AG04449 (cell line): ENCODE results near the gene CWC22.

Source experiments
- CTCF ChIA-PET: fragments of 350-600 bp; formaldehyde crosslinking; extraction: SDS; loops from one replicate; lab custom pipeline; 2021; ENCODE audit warnings: antibody characterized with exemption; lab: Yijun Ruan, JAX
- POLR2A ChIA-PET: fragments of 400-600, 350-600 bp; formaldehyde crosslinking; extraction: SDS; loops from one replicate; lab custom pipeline; 2020; ENCODE audit warnings: antibody characterized with exemption, inconsistent platforms; lab: Yijun Ruan, JAX
- DNase-seq: peaks from one replicate; pipeline ENCODE4 v3.0.0-alpha.2; 2010; ENCODE audit warnings: low read depth, low spot score
- H3K4me3 ChIP-seq: 2 replicates; pipeline ENCODE4 v1.5.1; 2011; ENCODE audit warnings: low read depth, mild to moderate bottlenecking, control low read depth, low read length
- CTCF ChIP-seq: IDR thresholded peaks from one replicate; pipeline ENCODE4 v1.5.1; 2011; ENCODE audit warnings: mild to moderate bottlenecking, moderate library complexity, low read length, control low read depth, inconsistent platforms; ENCODE audit not compliant: insufficient read depth; ENCODE audit errors: missing control alignments

The CWC22 gene

DNA sequence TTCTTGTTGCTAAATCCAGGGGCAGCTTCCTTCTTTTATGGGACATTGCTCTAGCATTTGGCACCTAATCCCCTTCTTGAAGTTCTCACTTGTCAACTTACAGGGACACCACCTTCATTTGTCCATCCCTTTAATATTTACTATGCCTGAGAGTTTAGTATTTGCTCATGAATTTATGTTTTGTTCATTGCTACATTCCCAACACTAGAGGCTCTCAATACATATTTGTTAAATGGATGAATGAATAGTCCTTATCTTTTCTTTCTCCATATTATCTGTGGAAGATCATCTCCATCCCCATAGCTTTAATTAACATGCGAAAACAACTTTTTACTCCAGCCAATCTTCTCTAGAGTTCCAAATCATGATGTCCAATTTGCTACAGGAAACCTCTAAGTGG is 5.4 kb downstream of the CWC22 start:
- TF ChIP-seq CTCF, result peak; percentile 10
- POLR2A ChIA-PET, result no interaction called here
- CTCF ChIA-PET, result interaction anchor here (0.8 to 2.8 kb wide), 7 partner anchors 13 to 75 kb away, joined by 3 to 8 read pairs (median 6); no protein-coding TSS in a partner anchor

GRCh38 chr2:180000434-180000833 is 6.7 kb downstream of the CWC22 start:
- DNase-seq, result no peak
- ChIA-PET POLR2A (no interaction called here), CTCF (interaction anchor here (1.9 to 2.3 kb wide), 2 partner anchors 14 to 77 kb away, joined by 6 to 8 read pairs; no protein-coding TSS in a partner anchor)
- H3K4me3 ChIP-seq, result no peak overlapping the region
- TF ChIP-seq CTCF, result no peak

More for the DNA sequence above, 5.4 kb downstream of the CWC22 start:
- no peak for DNase-seq
- no peak overlapping the region for H3K4me3 ChIP-seq

- CTCF ChIA-PET, result no interaction called here
- TF ChIP-seq CTCF, result no peak
- POLR2A ChIA-PET, result no interaction called here
- DNase-seq, result no peak
- H3K4me3 ChIP-seq, result no peak overlapping the region
These were observed 8.1 kb downstream of the CWC22 start for GRCh38 chr2:179999000-179999399.

DNA sequence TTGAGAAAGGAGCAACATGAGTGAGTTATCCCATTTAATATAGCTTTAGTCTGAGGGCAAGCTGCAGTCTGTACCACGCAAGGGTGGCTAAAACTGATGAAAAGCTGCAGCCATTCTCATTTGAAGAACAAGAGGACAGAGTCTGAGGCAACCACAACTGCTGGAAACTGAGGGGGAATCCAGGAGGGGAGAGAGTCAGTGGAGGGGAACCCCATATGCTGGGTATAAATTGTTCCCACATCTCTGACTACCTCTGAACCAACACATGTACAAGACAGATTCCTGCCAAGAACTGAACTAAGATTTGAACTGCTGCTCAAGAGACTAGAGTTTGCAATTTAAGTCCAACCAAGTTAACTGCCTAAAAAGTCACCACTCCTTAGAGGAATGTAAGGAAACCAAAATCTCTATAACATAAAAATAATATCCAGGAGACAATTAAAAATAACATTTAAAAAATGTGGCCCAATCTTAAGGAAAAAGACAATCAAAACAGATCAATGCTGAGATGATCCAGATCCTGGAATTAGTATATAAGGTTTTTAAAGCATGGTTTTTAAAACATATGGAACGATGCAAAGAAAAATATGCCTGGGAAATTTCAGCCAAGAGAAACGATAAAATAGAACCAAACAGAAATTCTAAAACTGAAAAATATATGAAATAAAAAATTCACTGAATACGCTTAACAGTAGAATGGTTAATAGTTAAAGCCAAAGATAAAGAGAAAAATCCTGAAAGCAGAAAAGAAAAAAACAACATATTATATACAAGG is 11.2 kb downstream of the CWC22 start:
- DNase-seq, result no peak
- ChIA-PET CTCF (no interaction called here), POLR2A (no interaction called here)
- no peak for TF ChIP-seq CTCF
- no peak overlapping the region for H3K4me3 ChIP-seq

GRCh38 chr2:179991344-179991743 is 15.8 kb downstream of the CWC22 start:
- no peak for DNase-seq
- peak; percentile 15 for TF ChIP-seq CTCF
- no peak overlapping the region for H3K4me3 ChIP-seq
- POLR2A ChIA-PET, result no interaction called here
- CTCF ChIA-PET, result interaction anchor here (0.9 to 1.5 kb wide), 5 partner anchors 8 to 88 kb away, joined by 3 to 6 read pairs (median 4); no protein-coding TSS in a partner anchor

DNA sequence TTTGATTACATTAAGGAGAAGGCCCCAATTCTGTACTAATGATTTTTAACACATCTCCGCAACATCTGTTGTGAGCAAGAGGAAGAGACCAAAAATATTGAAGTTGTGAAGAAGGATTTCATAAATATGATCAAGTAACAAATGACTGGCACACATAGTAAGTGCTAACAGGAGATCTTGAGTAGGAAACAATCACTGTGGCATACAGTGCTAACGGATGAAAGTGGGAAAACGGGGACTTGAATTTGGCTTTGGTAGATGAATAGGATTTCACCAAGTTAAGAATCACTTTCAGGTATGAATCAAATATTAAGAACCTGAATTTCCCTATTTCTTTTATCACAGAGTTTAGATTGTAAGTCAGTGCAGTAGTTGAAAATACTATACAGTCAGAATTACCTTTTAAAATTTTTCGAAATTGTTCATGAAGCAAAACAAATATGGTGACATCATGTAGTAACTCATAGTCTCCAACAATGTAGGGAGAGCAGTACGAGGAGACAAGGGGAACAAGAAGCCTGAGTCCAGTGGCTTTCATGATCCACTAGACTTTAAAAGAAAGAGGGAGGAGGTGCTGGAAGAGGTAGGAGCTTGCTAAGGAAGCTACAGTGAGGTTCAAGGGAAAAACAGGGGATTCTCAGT is 16.3 kb downstream of the CWC22 start:
- no peak for DNase-seq
- ChIA-PET CTCF (interaction anchor here (0.9 to 1.5 kb wide), 5 partner anchors 8 to 88 kb away, joined by 3 to 6 read pairs (median 4); no protein-coding TSS in a partner anchor), POLR2A (no interaction called here)
- TF ChIP-seq CTCF, result no peak
- no peak overlapping the region for H3K4me3 ChIP-seq
